Left kidney (tissue), 2 donors: ENCODE results near the gene PSD4. TPM values are rescaled to one million over a fixed set of nuclear protein-coding genes. Genes with fewer than 3 reads are reported as not detected.

Source experiments
- DNase-seq: peaks from one replicate; pipeline ENCODE4 v3.0.0-alpha.2; 2013
- polyA plus RNA-seq: library from polyadenylated mRNA; unstranded; fragments of 120-200 nt; gene quantifications from one replicate; pipeline ENCODE4 v1.2.1, GENCODE V29; 2013; ENCODE audit not compliant: insufficient read length

The PSD4 gene
- polyA plus RNA-seq, 1 donor: 10.0 TPM

DNA sequence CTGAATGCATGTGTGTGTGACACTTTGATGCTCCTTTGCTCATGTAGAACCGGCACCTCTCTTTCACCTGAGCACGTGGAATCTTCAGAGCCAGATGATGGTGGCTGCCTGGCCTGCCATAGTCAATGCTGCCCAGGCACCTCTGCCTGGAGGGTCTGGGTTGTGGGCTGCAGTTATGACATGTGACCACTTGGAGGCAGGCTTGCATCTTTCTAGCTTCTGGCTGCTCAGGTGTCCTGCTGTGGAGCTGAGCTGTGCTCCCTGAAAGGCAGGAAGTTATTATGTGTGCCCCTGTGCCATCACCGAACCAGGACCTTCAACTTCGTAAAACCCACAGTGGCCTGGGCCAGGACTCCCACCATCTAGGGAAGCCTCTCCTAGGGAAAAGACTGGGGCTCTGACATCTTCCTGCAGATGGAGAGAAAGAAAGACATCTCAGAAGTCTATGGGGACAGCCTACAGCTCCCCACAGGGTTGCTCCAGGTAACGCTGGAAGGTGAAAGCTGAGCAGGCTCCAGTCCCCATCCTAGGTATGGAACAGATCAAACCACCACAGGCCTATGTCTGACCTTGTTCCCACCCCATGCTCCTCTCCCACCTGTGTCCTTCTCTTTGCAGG, 30.2 kb downstream of the PSD4 start:
- peak; percentile 79 for DNase-seq

DNA sequence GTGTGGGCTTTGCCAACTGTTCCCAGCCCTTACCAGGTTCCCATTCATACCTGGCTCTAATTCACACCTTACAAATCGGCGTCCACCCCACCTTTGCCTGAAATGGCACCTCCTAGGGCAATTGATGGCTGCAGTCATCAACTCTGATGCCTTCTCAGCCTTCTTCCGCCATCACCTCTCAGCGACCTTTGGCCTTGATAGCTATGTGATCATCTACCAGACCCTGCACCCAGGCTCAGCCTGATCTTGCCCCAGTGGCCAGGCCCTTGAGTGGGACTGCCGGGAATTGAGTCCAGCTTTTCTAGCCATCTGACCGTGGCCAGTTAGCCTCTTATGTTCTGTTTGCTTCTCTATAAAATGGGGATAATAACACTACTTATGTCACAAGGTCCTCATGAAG, 32.5 kb downstream of the PSD4 start:
- DNase-seq: no peak

GRCh38 chr2:113207021-113207420, 33.2 kb downstream of the PSD4 start:
- no peak for DNase-seq

DNA sequence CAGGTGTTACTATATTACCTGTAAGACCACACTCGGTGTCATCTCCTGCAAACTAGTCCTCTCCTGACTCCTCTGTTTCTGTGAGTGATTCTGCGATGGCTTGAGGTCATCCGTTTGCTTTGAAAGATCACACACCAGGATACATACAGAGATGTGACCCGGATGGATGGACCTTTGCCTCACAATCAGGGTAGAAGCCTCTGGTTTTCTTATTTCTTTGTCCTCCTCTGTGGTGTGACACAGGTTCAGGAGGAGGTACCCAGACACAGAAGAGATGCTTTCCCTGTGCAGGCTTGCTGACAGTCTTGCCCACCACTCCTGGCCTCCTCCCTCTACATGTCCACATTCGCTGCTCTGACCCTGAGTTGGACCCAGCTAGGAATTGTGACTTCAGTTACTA, 34.6 kb downstream of the PSD4 start:
- no peak for DNase-seq

DNA sequence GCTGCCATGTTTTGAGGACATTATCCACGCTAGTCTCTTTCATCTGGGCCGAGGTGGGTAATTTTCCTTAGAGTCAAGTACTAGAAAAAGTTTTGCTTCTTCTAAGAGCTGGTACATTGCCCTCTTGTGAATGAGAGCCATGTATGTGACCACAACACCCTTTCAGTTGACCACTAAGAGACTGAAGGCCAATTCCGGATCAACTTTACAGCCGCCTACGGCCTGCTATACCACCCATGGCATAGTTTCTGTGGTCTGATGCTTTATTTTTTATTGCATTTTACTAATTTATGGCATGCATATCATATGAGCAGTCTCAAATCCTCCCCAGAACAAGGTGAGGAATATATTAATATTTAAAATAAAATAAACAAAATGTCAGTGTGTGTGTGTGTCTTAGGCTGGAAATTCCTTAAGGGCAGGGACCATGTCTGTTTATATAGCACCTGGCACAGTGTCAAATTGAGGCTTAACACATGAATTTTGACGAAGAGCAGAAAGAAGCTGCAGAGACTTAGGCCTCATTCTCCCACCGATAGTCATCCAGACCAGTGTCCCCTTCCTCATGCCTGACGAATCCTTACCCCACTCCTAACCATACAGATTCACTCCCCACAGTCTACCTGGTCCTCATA, 35.4 kb downstream of the PSD4 start:
- no peak for DNase-seq

DNA sequence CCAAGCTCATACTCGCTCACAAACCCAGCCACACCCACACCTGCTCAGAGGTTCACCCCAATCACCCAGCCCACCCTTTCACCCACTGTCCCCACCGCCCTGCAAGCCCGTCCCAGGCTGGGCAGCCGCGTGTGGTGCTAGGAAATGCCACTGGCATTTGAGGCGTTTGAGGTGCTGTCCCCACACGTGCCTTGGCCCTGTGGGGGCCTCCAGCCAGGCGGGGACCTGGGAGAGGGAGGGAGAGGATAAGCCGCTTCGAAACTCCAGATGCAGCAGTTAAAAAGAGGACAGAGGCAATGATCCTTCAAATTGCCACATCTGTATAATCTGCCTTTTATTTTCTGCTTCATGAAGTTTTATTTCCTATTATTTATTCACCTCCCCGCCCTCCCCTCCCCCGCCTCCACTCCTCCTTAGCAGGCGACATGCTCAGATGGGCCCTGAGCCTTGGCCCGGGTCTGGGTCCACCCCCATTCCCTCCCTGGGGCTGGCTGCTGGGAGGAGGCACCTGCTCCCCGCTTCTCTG, 35.9 kb downstream of the PSD4 start:
- DNase-seq: no peak

- DNase-seq: no peak
These were observed 37.7 kb downstream of the PSD4 start for GRCh38 chr2:113211226-113212105.

GRCh38 chr2:113212245-113213060, 38.7 kb downstream of the PSD4 start:
- DNase-seq: peak; percentile 73

- DNase-seq: no peak
These were observed 39.5 kb downstream of the PSD4 start for GRCh38 chr2:113213061-113213930.

DNA sequence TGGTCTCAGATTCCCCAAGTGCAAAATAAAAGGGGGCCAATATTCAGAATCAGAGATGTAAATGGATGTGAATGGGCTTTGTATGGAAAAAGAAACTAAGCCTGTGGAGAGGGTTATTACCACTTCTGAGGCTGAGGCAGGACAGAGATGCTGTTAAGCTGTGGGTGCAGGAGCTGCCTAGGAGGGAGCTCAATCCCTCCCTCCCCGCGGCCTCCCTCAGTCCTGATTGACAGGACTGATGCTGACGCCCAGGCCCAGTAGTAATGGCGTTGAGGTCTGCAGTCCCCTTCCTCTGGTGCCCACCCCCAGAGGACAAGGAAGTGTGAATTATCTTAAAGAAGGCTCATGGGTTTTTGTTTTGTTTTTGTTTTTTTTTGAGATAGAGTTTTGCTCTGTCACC, 40.4 kb downstream of the PSD4 start:
- DNase-seq: no peak

- no peak for DNase-seq
These were observed 41.3 kb downstream of the PSD4 start for GRCh38 chr2:113215056-113215455.

- DNase-seq: no peak
These were observed 42.5 kb downstream of the PSD4 start for GRCh38 chr2:113216321-113216720.

GRCh38 chr2:113216891-113217454, 43.2 kb downstream of the PSD4 start:
- DNase-seq: no peak

- no peak for DNase-seq
These were observed 43.9 kb downstream of the PSD4 start for GRCh38 chr2:113217455-113218282.

DNA sequence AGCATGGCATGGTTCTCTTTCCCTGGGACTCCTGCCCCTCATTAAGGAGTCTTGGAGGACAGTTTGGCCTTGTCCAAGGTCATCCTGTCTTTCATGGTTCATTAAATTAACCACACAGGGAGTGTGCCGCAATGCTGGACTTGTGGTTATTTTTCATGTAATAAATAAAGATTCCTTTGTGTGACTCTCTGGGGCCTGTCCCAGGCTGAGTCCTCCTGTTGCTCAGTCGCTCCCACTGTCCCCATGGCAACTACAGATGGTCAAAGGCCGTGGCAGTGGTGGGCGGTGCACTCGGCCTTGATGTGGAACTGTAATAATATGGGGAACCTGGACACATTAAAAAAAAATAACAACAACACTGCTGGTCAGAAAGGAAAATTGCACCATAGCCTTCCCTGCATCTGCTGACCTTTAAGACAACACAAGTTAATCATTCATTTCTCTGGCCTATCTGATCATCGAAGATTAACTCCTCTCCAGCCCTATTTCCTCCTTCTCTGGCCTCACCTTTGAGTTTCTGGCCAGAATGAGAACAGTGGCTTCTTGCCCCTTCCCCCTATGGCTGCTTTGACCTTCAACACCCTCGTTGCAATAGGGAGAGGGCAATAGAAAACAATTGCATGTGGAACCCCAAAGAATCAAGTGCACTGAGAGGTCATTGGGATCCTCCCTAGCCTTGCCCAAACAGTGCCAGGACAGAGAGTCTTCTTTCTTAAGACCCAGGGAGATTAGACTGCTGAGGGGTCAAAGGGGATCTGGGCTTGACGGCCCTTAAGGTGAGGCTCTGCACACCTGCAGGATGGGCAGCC, 44.7 kb downstream of the PSD4 start:
- DNase-seq: peak; percentile 78

- no peak for DNase-seq
These were observed 45.3 kb downstream of the PSD4 start for GRCh38 chr2:113219092-113219441.

GRCh38 chr2:113219525-113219888, 45.7 kb downstream of the PSD4 start:
- DNase-seq: no peak

DNA sequence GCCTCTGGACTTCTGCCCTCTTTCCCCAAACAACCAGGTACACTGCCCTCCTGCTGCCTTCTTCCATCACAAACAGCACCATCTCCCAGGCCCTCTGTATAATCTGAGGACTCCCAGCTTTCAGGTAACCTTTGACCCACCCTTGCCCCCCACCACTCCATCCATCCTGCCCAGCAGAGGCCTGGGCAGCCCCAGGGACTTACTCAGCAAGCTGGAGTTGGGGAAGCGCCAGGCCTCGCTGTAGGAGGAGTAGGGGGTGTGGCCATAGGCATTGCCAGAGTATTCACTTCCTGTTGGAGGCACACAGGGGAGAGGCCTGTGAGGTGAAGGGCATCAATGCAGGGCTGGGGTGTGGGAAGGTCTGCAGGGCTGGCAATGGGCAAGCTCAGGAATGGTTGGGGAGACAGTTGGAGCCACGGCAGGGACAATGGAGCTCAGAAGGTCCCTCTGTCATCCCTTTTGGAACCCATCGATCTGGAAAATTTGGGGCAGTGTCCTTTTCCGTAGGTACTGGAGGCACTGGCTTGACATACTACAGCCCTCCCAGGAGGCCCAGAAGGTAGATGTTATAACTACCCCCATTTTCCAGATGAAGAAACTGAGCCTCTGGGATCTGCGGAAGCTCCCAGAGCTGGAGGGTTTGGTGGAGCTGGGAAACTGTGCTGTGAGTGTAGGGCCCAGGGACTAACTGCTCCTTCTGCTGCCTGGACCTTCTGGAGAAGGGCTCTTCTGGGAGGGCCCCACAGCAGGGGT, 46.3 kb downstream of the PSD4 start:
- no peak for DNase-seq
